BE2C (cell line): ENCODE data around the gene MORC3.

Experiments
- DNase-seq: peaks from one replicate; pipeline ENCODE4 v3.0.0-alpha.2; 2020
- H3K27me3 ChIP-seq: fragments of 250-450 bp; sonication (Bioruptor Pico); 2 replicates; pipeline ENCODE4 v1.5.1; 2020; ENCODE audit warnings: mild to moderate bottlenecking
- H3K36me3 ChIP-seq: fragments of 250-450 bp; sonication (Bioruptor Pico); 2 replicates; pipeline ENCODE4 v1.5.1; 2020; ENCODE audit warnings: mild to moderate bottlenecking
- H3K4me1 ChIP-seq: fragments of 250-450 bp; sonication (Bioruptor Pico); 2 replicates; pipeline ENCODE4 v1.5.1; 2020
- H3K4me3 ChIP-seq: 2 replicates; pipeline ENCODE4 v1.5.1; 2011; ENCODE audit warnings: low read depth, low read length
- H3K9me3 ChIP-seq: fragments of 250-450 bp; sonication (Bioruptor Pico); 2 replicates; pipeline ENCODE4 v1.5.1; 2020
- TF ChIP-seq, protein P1 (sequence below): IDR thresholded peaks from 2 replicates; pipeline ENCODE4 v1.5.1; 2012; ENCODE audit warnings: mild to moderate bottlenecking, low read depth, low read length

Gene MORC3

DNA sequence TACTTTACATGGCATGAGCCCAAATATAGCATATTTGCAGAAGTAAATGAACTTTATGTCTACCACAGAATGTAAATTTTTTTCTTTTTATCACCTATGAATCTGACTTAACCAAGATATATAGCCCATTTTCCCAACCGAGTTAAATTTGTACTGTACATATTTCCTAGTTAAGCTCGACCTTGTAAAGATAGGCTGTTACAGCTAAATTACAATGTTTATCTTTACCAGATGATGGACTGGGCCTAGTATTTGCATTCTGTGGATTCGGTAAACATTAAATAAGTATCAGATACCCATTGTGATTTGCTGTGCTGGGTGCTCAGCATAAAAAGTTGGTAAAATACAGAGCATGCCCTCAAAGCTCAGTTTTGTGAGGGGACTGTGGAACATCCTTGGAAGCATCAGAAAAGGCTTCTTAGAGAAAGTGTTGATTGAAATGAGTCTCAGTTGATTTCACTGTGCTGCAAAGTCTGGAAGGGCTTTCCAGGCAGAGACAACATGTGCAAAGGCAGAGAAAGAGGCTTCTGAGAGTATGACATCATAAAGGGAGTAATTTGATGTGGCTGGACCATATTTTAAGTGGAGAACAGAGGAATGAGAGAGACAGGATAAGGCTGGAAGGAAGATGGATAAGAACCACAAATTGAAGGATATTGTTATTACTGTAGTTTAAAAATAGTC is 27.4 kb downstream of the MORC3 start:
- no peaks in the 10 kb centered on the region for H3K9me3 ChIP-seq
- H3K4me3 ChIP-seq, result no peak overlapping the region
- TF ChIP-seq, protein P1, sequence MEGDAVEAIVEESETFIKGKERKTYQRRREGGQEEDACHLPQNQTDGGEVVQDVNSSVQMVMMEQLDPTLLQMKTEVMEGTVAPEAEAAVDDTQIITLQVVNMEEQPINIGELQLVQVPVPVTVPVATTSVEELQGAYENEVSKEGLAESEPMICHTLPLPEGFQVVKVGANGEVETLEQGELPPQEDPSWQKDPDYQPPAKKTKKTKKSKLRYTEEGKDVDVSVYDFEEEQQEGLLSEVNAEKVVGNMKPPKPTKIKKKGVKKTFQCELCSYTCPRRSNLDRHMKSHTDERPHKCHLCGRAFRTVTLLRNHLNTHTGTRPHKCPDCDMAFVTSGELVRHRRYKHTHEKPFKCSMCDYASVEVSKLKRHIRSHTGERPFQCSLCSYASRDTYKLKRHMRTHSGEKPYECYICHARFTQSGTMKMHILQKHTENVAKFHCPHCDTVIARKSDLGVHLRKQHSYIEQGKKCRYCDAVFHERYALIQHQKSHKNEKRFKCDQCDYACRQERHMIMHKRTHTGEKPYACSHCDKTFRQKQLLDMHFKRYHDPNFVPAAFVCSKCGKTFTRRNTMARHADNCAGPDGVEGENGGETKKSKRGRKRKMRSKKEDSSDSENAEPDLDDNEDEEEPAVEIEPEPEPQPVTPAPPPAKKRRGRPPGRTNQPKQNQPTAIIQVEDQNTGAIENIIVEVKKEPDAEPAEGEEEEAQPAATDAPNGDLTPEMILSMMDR, result no peak
- H3K36me3 ChIP-seq, result peaks cover 23% of the 10 kb centered on the region
- H3K27me3 ChIP-seq, result no peaks in the 10 kb centered on the region
- no peaks in the 10 kb centered on the region for H3K4me1 ChIP-seq
- no peak for DNase-seq

DNA sequence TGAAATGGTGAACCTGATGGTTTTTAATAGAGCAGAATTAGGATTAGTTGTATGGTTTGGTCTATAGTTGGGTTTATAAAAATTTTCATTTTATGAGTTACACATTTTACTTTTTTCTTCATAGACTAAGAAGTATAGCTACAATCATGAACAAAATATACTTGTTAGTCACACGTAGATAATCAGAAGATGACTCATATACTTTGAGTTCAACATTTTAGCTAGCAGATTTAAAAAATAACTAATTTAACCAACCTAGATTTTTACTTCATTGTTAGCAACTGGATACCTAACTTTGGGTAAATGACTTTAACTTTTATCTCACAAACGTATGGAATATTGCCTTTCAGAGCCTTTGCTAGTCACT is 27.9 kb downstream of the MORC3 start:
- H3K4me3 ChIP-seq, result no peak overlapping the region
- H3K9me3 ChIP-seq, result no peaks in the 10 kb centered on the region
- peaks cover 23% of the 10 kb centered on the region for H3K36me3 ChIP-seq
- TF ChIP-seq, protein P1, result no peak
- DNase-seq, result no peak
- H3K4me1 ChIP-seq, result no peaks in the 10 kb centered on the region
- no peaks in the 10 kb centered on the region for H3K27me3 ChIP-seq

DNA sequence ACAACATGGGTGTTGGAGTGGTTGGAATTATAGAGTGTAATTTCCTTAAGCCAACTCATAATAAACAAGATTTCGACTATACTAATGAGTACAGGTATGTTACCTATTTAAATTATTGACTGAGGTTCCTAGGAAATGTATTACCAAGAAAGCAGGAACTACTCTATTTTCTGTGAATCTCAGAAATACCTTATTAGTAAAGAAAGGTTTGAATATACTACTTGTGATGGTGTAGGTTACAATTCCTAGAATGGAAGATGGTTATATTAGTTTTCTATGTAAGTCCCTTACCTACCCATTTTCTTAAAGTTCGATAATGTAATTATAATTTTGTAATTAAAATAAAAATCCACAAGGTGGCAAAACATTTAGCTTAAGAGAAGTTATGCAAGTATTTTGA is 29.3 kb downstream of the MORC3 start:
- H3K36me3 ChIP-seq, result peaks cover 23% of the 10 kb centered on the region
- H3K9me3 ChIP-seq, result no peaks in the 10 kb centered on the region
- no peaks in the 10 kb centered on the region for H3K27me3 ChIP-seq
- no peak for DNase-seq
- TF ChIP-seq, protein P1, result no peak
- no peaks in the 10 kb centered on the region for H3K4me1 ChIP-seq
- no peak overlapping the region for H3K4me3 ChIP-seq

DNA sequence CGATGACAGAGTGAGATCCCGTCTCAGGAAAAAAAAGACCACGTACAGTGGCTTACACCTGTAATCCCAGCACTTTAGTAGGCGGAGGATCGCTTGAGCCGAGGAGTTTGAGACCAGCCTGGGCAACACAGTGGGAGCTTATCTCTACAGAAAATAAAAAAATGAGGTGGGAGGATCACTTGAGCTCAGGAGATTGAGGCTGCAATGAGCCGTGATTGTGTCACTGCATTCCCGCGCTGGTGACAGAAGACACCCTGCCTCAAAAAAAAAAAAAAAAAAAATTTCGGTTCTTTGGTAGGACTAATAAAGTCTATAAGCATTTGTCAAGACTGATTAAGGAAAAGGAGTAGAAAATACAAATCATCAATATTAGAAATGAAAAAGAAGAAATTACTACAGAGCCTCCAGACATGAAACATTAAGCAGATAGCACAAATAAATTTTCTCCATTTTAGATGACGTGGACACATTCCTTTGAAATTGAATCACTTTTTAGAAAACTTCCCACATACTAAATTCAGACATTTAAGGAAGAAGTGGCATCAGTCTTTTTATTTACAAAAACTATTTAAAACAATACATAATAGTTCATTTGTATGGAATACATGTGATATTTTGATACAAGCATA is 30.4 kb downstream of the MORC3 start:
- Histone ChIP-seq H3K36me3 (peaks cover 20% of the 10 kb centered on the region), H3K4me3 (no peak overlapping the region), H3K27me3 (no peaks in the 10 kb centered on the region), H3K9me3 (no peaks in the 10 kb centered on the region), H3K4me1 (no peaks in the 10 kb centered on the region)
- TF ChIP-seq, protein P1, result no peak
- DNase-seq, result no peak

DNA sequence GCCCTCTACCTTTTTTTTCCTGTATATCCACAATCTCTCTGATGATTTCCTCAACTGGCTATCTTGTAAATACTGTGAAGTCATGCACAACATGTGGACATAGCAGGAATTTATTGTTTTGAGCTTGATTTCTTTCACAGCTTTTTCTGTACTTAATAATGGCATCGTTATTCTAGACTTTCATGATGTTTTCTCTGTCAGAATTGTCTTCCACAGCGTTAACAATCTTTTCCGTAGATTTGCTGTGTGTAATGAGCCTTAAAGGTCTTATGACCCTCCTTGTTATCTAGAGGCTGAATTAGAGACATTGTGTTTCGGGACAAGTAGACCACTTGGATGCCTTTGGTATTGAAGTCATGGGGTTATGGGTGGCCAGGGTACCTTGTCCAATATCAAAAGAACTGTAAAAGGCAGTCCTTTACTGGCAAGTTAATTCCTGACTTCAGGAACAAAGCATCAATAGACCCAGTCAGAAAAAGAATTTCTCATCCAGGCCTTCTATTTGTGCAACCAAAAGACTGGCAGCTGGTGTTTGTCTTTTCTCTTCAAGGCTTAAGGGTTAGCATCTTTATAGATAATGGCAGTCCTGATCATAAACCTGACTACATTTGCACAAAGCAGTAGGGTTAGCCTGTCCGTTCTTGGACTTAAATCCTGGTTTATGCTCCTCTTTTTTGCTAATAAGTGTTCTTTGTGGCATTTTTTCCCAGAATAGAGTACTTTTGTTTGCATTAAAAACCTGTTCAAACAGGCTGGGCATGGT is 35.1 kb downstream of the MORC3 start:
- no peak for DNase-seq
- peaks cover 5% of the 10 kb centered on the region for H3K36me3 ChIP-seq
- TF ChIP-seq, protein P1, result no peak

DNA sequence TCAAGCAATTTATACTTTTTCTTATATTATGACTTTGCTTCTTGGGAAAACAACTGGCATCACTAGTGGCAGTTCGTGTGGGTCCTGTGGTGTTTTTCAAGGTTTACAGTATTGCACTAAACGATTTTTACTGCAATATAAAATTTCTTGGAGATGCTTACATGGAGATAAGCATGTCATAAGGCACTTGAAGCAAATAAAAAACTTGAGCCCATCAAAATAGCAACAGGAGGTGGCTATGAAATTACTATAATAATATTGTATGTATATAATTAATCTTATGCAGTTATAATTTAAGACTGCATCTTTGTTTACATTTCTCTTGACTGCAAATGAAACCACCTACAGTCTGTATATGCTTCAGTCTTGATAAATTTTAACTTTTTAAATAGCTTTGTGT is 35.9 kb downstream of the MORC3 start:
- Histone ChIP-seq H3K9me3 (no peaks in the 10 kb centered on the region), H3K36me3 (peaks cover 7% of the 10 kb centered on the region), H3K27me3 (no peaks in the 10 kb centered on the region), H3K4me1 (no peaks in the 10 kb centered on the region), H3K4me3 (no peak overlapping the region)
- TF ChIP-seq, protein P1, result no peak
- DNase-seq, result no peak

More for the DNA sequence above, 35.1 kb downstream of the MORC3 start:
- H3K27me3 ChIP-seq, result no peaks in the 10 kb centered on the region
- no peaks in the 10 kb centered on the region for H3K4me1 ChIP-seq
- H3K4me3 ChIP-seq, result no peak overlapping the region
- H3K9me3 ChIP-seq, result no peaks in the 10 kb centered on the region
